Keratinocyte (primary cell): ENCODE results near the gene SLX4. TPM values are rescaled to one million over a fixed set of nuclear protein-coding genes. Genes with fewer than 3 reads are reported as not detected.

Experiments used
- DNase-seq: peaks from one replicate; pipeline ENCODE4 v3.0.0-alpha.2; 2011; ENCODE audit warnings: low read depth, missing footprints, low spot score
- FAIRE-seq: peaks from 2 replicates; lab custom pipeline; 2011; peaks lifted over from hg19 to GRCh38; lab: Jason Lieb, UNC
- H2AFZ ChIP-seq: 2 replicates; pipeline ENCODE4 v1.6.0; 2012; ENCODE audit warnings: low read length, control low read depth, inconsistent platforms; ENCODE audit not compliant: control insufficient read depth
- H3K27ac ChIP-seq: 2 replicates; pipeline ENCODE4 v1.5.1; 2011; ENCODE audit warnings: low read length; ENCODE audit not compliant: control insufficient read depth, insufficient read depth
- H3K27me3 ChIP-seq: 3 replicates; pipeline ENCODE4 v1.6.0; 2011; ENCODE audit warnings: low read length; ENCODE audit not compliant: control insufficient read depth, insufficient read depth; ENCODE audit errors: extremely low read depth
- H3K36me3 ChIP-seq, 2 experiments: 2 replicates in 1 of 2; 3 replicates in 1 of 2; pipeline ENCODE4 v1.5.1; 2011; ENCODE audit warnings: low read length in 2 of 2, mild to moderate bottlenecking in 1 of 2; ENCODE audit not compliant: control insufficient read depth in 2 of 2, insufficient read depth in 2 of 2; ENCODE audit errors: extremely low read depth in 1 of 2
- H3K4me1 ChIP-seq: 3 replicates; pipeline ENCODE4 v1.5.1; 2011; ENCODE audit warnings: low read length; ENCODE audit not compliant: control insufficient read depth, insufficient read depth; ENCODE audit errors: extremely low read depth
- H3K4me2 ChIP-seq: 3 replicates; pipeline ENCODE4 v1.6.0; 2011; ENCODE audit warnings: low read depth, low read length; ENCODE audit not compliant: control insufficient read depth, insufficient read depth; ENCODE audit errors: extremely low read depth
- H3K4me3 ChIP-seq, 3 experiments: fragments of 200-600 bp in 1 of 3; sonication (generic) in 1 of 3; 2 replicates in 2 of 3; 3 replicates in 1 of 3; pipeline ENCODE4 v1.5.1; 2011 to 2016; ENCODE audit warnings: low read length in 3 of 3, mild to moderate bottlenecking in 3 of 3, control low read depth in 2 of 3, inconsistent platforms in 1 of 3, low read depth in 1 of 3, mixed read lengths in 1 of 3, mixed run types in 1 of 3, moderate library complexity in 1 of 3; ENCODE audit not compliant: control insufficient read depth in 2 of 3, insufficient read depth in 2 of 3; ENCODE audit errors: extremely low read depth in 1 of 3
- H3K79me2 ChIP-seq: 2 replicates; pipeline ENCODE4 v1.6.0; 2012; ENCODE audit warnings: low read length; ENCODE audit not compliant: control insufficient read depth, insufficient read depth
- H3K9ac ChIP-seq: 3 replicates; pipeline ENCODE4 v1.6.0; 2011; ENCODE audit warnings: low read length; ENCODE audit not compliant: control insufficient read depth, insufficient read depth; ENCODE audit errors: extremely low read depth
- H3K9me1 ChIP-seq: 3 replicates; pipeline ENCODE4 v1.6.0; 2011; ENCODE audit warnings: low read length; ENCODE audit not compliant: control insufficient read depth, insufficient read depth; ENCODE audit errors: extremely low read depth
- H3K9me3 ChIP-seq: 2 replicates; pipeline ENCODE4 v1.5.1; 2012; ENCODE audit warnings: low read depth, low read length; ENCODE audit not compliant: control insufficient read depth
- H4K20me1 ChIP-seq: 3 replicates; pipeline ENCODE4 v1.6.0; 2011; ENCODE audit warnings: low read length; ENCODE audit not compliant: control insufficient read depth, insufficient read depth; ENCODE audit errors: extremely low read depth
- CTCF ChIP-seq, 3 experiments: IDR thresholded peaks in 1 of 3; conservative IDR thresholded peaks in 1 of 3; optimal IDR thresholded peaks in 1 of 3; 2 replicates in 2 of 3; 3 replicates in 1 of 3; pipeline versions ENCODE3 to v1.5.1; 2011; ENCODE audit warnings: low read length in 3 of 3, mild to moderate bottlenecking in 3 of 3, moderate library complexity in 2 of 3, control low read depth in 1 of 3, inconsistent platforms in 1 of 3; ENCODE audit not compliant: insufficient read depth in 2 of 3; ENCODE audit errors: extremely low read depth in 1 of 3
- EZH2 ChIP-seq: IDR thresholded peaks from one replicate; pipeline ENCODE4 v1.6.1; 2012; ENCODE audit warnings: inconsistent platforms, mild to moderate bottlenecking, low read length, moderate library complexity
- dilution Hi-C: fragments of 300-500 bp; cut with MboI; formaldehyde crosslinking; loops from one replicate; pipeline ENCODE4 v1.7.0; 2020; ENCODE audit warnings: low sequenced_read_pairs; ENCODE audit not compliant: extremely low pct_ligation_motif_present
- polyA plus RNA-seq, 5 experiments: library from polyadenylated mRNA; depleted of rRNA in 3 of 5; stranded (reverse) in 3 of 5; stranded (forward) in 1 of 5; unstranded in 1 of 5; fragments of >200 nt; gene quantifications; 1 replicate in 1 of 5; 2 replicates in 3 of 5; 3 replicates in 1 of 5; pipeline versions ENCODE4 v1.2.1 to v1.2.3, GENCODE V29; 2011 to 2012; ENCODE audit warnings: missing spikeins in 2 of 5, low read depth in 1 of 5, low replicate concordance in 1 of 5

The SLX4 gene
- polyA plus RNA-seq, 1 donor (not counting 4 experiments of a cell fraction or from before 2014, with no cell fraction given): 2.0 TPM

- Histone ChIP-seq H3K4me2 (no peak overlapping the region), H3K9me1 (peaks cover 2% of the 10 kb centered on the region), H3K9ac (no peak overlapping the region), H3K4me3 (no peak overlapping the region), H3K27me3 (no peaks in the 10 kb centered on the region), H3K27ac (no peak overlapping the region), H3K36me3 (peaks cover 5 to 15% of the 10 kb centered on the region in 2 experiments), H2AFZ (no peak overlapping the region), H3K79me2 (no peaks in the 10 kb centered on the region), H3K9me3 (no peaks in the 10 kb centered on the region), H3K4me1 (no peaks in the 10 kb centered on the region), H4K20me1 (no peaks in the 10 kb centered on the region)
- FAIRE-seq (no peak), DNase-seq (no peak)
- dilution Hi-C loops: no loop called here
- TF ChIP-seq CTCF (optimal IDR thresholded peaks at IDR 0.05 in 1 of 3, IDR thresholded peaks at IDR 0.05 in 1 of 3, conservative IDR thresholded peaks at IDR 0.05 in 1 of 3; ENCODE audit: extremely low read depth in 1 of 3, insufficient read depth in 2 of 3, low read length in 3 of 3) (no peak), EZH2 (no peak)
These were observed 16.9 kb downstream of the SLX4 start for GRCh38 chr16:3594316-3595109.

- no peak overlapping the region for H3K27ac ChIP-seq
- FAIRE-seq (no peak), DNase-seq (no peak)
- H3K27me3 ChIP-seq: no peaks in the 10 kb centered on the region
- peaks cover 5 to 15% of the 10 kb centered on the region in 2 experiments for H3K36me3 ChIP-seq
- H3K9me3 ChIP-seq: no peaks in the 10 kb centered on the region
- dilution Hi-C loops: no loop called here
- no peak overlapping the region for H3K4me2 ChIP-seq
- no peaks in the 10 kb centered on the region for H3K4me1 ChIP-seq
- TF ChIP-seq EZH2 (no peak), CTCF (optimal IDR thresholded peaks at IDR 0.05 in 1 of 3, IDR thresholded peaks at IDR 0.05 in 1 of 3, conservative IDR thresholded peaks at IDR 0.05 in 1 of 3; ENCODE audit: extremely low read depth in 1 of 3, insufficient read depth in 2 of 3, low read length in 3 of 3) (no peak)
- no peak overlapping the region for H3K9ac ChIP-seq
- no peaks in the 10 kb centered on the region for H3K9me1 ChIP-seq
- no peaks in the 10 kb centered on the region for H4K20me1 ChIP-seq
- no peak overlapping the region for H3K4me3 ChIP-seq
- no peaks in the 10 kb centered on the region for H3K79me2 ChIP-seq
- H2AFZ ChIP-seq: no peak overlapping the region
These were observed 18.8 kb downstream of the SLX4 start for GRCh38 chr16:3592559-3592958.
